SK-N-SH (cell line): ENCODE data around the gene HP1BP3. TPM values are rescaled to one million over a fixed set of nuclear protein-coding genes. Genes with fewer than 3 reads are reported as not detected.

ENCODE experiments used
- CTCF ChIA-PET: fragments of 300-600, 350-600 bp; formaldehyde crosslinking; extraction: SDS; loops from one replicate; lab custom pipeline; 2021; lab: Yijun Ruan, JAX
- POLR2A ChIA-PET: fragments of 350-600 bp; sonication (Branson Sonifier 250); formaldehyde crosslinking; extraction: SDS; loops from one replicate; lab custom pipeline; 2020; ENCODE audit warnings: antibody characterized with exemption, inconsistent platforms; lab: Yijun Ruan, JAX
- DNase-seq: peaks from one replicate; pipeline ENCODE4 v3.0.0; 2012
- H2AFZ ChIP-seq: fragments of 200-600 bp; sonication (generic); 2 replicates; pipeline ENCODE4 v1.8.1; 2016; ENCODE audit warnings: antibody characterized with exemption, mild to moderate bottlenecking, low read depth
- H3F3A ChIP-seq: fragments of 200-600 bp; sonication (generic); replicated peaks from 2 replicates; pipeline ENCODE3; 2016; ENCODE audit warnings: antibody characterized with exemption, mild to moderate bottlenecking; ENCODE audit not compliant: insufficient read depth
- H3K27ac ChIP-seq, 2 experiments: fragments of 200-500 bp in 1 of 2; fragments of 200-600 bp in 1 of 2; sonication (Bioruptor generic) in 1 of 2; sonication (generic), shearing (Covaris generic) in 1 of 2; 2 replicates each; pipeline versions ENCODE4 v1.5.1 to v1.6.1; 2014 to 2016; ENCODE audit warnings: low read depth in 2 of 2, inconsistent platforms in 1 of 2, low read length in 1 of 2, mild to moderate bottlenecking in 1 of 2, mixed read lengths in 1 of 2
- H3K27me3 ChIP-seq: fragments of 200-600 bp; sonication (generic), shearing (Covaris generic); 2 replicates; pipeline ENCODE4 v1.6.1; 2016; ENCODE audit warnings: mixed run types; ENCODE audit not compliant: insufficient read depth
- H3K36me3 ChIP-seq, 2 experiments: fragments of 200-500 bp in 1 of 2; fragments of 200-600 bp in 1 of 2; sonication (Bioruptor generic) in 1 of 2; sonication (generic) in 1 of 2; replicated peaks in 1 of 2; 2 replicates each; pipeline versions ENCODE3 to v1.5.1; 2014 to 2016; ENCODE audit warnings: low read length in 1 of 2, mild to moderate bottlenecking in 1 of 2; ENCODE audit not compliant: insufficient read depth in 2 of 2, control insufficient read depth in 1 of 2
- H3K4me1 ChIP-seq, 2 experiments: fragments of 200-500 bp in 1 of 2; fragments of 200-600 bp in 1 of 2; sonication (Bioruptor generic) in 1 of 2; sonication (generic), shearing (Covaris generic) in 1 of 2; 2 replicates each; pipeline versions ENCODE4 v1.5.1 to v1.6.1; 2014 to 2016; ENCODE audit warnings: low read depth in 1 of 2, low read length in 1 of 2, mixed run types in 1 of 2; ENCODE audit not compliant: insufficient read depth in 2 of 2, control insufficient read depth in 1 of 2
- H3K4me2 ChIP-seq: fragments of 200-600 bp; sonication (generic), shearing (Covaris generic); 2 replicates; pipeline ENCODE4 v1.6.1; 2017; ENCODE audit warnings: mixed run types
- H3K4me3 ChIP-seq, 2 experiments: fragments of 200-500 bp in 1 of 2; fragments of 200-600 bp in 1 of 2; sonication (Bioruptor generic) in 1 of 2; sonication (generic), shearing (Covaris generic) in 1 of 2; 2 replicates each; pipeline versions ENCODE4 v1.5.1 to v1.8.1; 2014 to 2016; ENCODE audit warnings: low read depth in 2 of 2, inconsistent platforms in 1 of 2, low read length in 1 of 2, mild to moderate bottlenecking in 1 of 2, mixed read lengths in 1 of 2, moderate library complexity in 1 of 2
- H3K79me2 ChIP-seq: fragments of 200-600 bp; sonication (generic); 2 replicates; pipeline ENCODE4 v1.8.1; 2017; ENCODE audit warnings: mild to moderate bottlenecking; ENCODE audit not compliant: insufficient read depth
- H3K9ac ChIP-seq: fragments of 200-600 bp; sonication (generic); 2 replicates; pipeline ENCODE4 v1.6.1; 2017; ENCODE audit warnings: mixed run types
- H3K9me2 ChIP-seq: fragments of 200-600 bp; sonication (generic); 2 replicates; pipeline ENCODE4 v1.6.1; 2017; ENCODE audit warnings: mixed run types
- H3K9me3 ChIP-seq: fragments of 200-600 bp; sonication (generic); 2 replicates; pipeline ENCODE4 v1.6.1; 2017; ENCODE audit warnings: mixed run types, mild to moderate bottlenecking, moderate library complexity
- H4K20me1 ChIP-seq: fragments of 200-600 bp; sonication (generic); 2 replicates; pipeline ENCODE4 v1.6.1; 2017; ENCODE audit warnings: mild to moderate bottlenecking, mixed run types; ENCODE audit not compliant: insufficient read depth
- CHD2 ChIP-seq: fragments of 150-350 bp; IDR thresholded peaks from 2 replicates; pipeline ENCODE4 v1.6.1; 2018; ENCODE audit warnings: low read length; ENCODE audit not compliant: partially characterized antibody
- EP300 ChIP-seq, 2 experiments: IDR thresholded peaks; 2 replicates each; pipeline versions ENCODE4 v1.4.0 to v1.6.1; 2012; ENCODE audit warnings: borderline replicate concordance in 1 of 2, low read depth in 1 of 2, low read length in 1 of 2
- EZH2phosphoT487 ChIP-seq: fragments of 200-600 bp; sonication (generic); IDR thresholded peaks from 2 replicates; pipeline ENCODE4 v1.6.1; 2017; ENCODE audit warnings: low read depth, mixed run types, mild to moderate bottlenecking, antibody characterized with exemption, moderate library complexity, borderline replicate concordance
- FOSL2 ChIP-seq: IDR thresholded peaks from 2 replicates; pipeline ENCODE4 v1.4.0; 2012; ENCODE audit warnings: low read depth, mild to moderate bottlenecking, moderate library complexity, borderline replicate concordance
- FOXJ3 ChIP-seq: sonication (generic); formaldehyde crosslinking; IDR thresholded peaks from 2 replicates; pipeline ENCODE4 v1.5.1; 2020; ENCODE audit warnings: mild to moderate bottlenecking, missing genetic modification reagents
- FOXM1 ChIP-seq: IDR thresholded peaks from 2 replicates; pipeline ENCODE4 v1.4.0; 2012; ENCODE audit warnings: low read depth, mild to moderate bottlenecking
- GABPA ChIP-seq: IDR thresholded peaks from 2 replicates; pipeline ENCODE4 v1.4.0; 2012; ENCODE audit warnings: low read depth, mild to moderate bottlenecking
- JUND ChIP-seq: IDR thresholded peaks from 2 replicates; pipeline ENCODE4 v1.4.0; 2012
- MXI1 ChIP-seq: IDR thresholded peaks from 2 replicates; pipeline ENCODE4 v1.6.1; 2012; ENCODE audit warnings: mild to moderate bottlenecking, low read depth, low read length, improper control_type of control experiment
- NFIC ChIP-seq: IDR thresholded peaks from 2 replicates; pipeline ENCODE4 v1.4.0; 2012; ENCODE audit warnings: borderline replicate concordance
- NRF1 ChIP-seq: IDR thresholded peaks from 2 replicates; pipeline ENCODE4 v1.6.1; 2012; ENCODE audit warnings: low read depth, mild to moderate bottlenecking, low read length
- POLR2AphosphoS5 ChIP-seq: IDR thresholded peaks from 2 replicates; pipeline ENCODE4 v1.6.1; 2012; ENCODE audit warnings: low read depth, low read length
- RFX5 ChIP-seq: IDR thresholded peaks from 2 replicates; pipeline ENCODE4 v1.6.1; 2012; ENCODE audit warnings: mild to moderate bottlenecking, improper control_type of control experiment, low read length
- RXRA ChIP-seq: IDR thresholded peaks from 2 replicates; pipeline ENCODE4 v1.4.0; 2012; ENCODE audit warnings: low read depth, mild to moderate bottlenecking, borderline replicate concordance
- TCF12 ChIP-seq: IDR thresholded peaks from 2 replicates; pipeline ENCODE4 v1.4.0; 2012
- TEAD4 ChIP-seq: IDR thresholded peaks from 2 replicates; pipeline ENCODE4 v1.4.0; 2012; ENCODE audit warnings: mild to moderate bottlenecking, borderline replicate concordance; ENCODE audit not compliant: insufficient read depth
- WGBS: methylation state at CpG from one replicate; pipeline ENCODE4 v1.1.6; 2017; ENCODE audit warnings: low lambda C conversion rate; 5-methylcytosine and 5-hydroxymethylcytosine counted together
- polyA plus RNA-seq, 3 experiments: library from polyadenylated mRNA; depleted of rRNA; stranded (reverse); fragments of >200 nt; gene quantifications; 2 replicates each; pipeline ENCODE4 v1.2.3, GENCODE V29; 2012
- TF ChIP-seq, protein P1 (sequence below): IDR thresholded peaks from 2 replicates; pipeline ENCODE4 v1.4.0; 2012; ENCODE audit warnings: low read depth, borderline replicate concordance
- TF ChIP-seq, protein P2 (sequence below): IDR thresholded peaks from 2 replicates; pipeline ENCODE4 v1.4.0; 2012; ENCODE audit warnings: low read depth, borderline replicate concordance
- TF ChIP-seq, protein P3 (sequence below): IDR thresholded peaks from 2 replicates; pipeline ENCODE4 v1.6.1; 2012; ENCODE audit warnings: mild to moderate bottlenecking, low read depth, low read length, moderate library complexity
- TF ChIP-seq, protein P4 (sequence below): fragments of 200-600 bp; sonication (generic); IDR thresholded peaks from 2 replicates; pipeline ENCODE4 v1.6.1; 2017; ENCODE audit warnings: antibody characterized with exemption, mild to moderate bottlenecking, moderate library complexity

HP1BP3 gene
- polyA plus RNA-seq, 1 of the 3 experiments (the other 2 are of a cell fraction), result 236 TPM

DNA sequence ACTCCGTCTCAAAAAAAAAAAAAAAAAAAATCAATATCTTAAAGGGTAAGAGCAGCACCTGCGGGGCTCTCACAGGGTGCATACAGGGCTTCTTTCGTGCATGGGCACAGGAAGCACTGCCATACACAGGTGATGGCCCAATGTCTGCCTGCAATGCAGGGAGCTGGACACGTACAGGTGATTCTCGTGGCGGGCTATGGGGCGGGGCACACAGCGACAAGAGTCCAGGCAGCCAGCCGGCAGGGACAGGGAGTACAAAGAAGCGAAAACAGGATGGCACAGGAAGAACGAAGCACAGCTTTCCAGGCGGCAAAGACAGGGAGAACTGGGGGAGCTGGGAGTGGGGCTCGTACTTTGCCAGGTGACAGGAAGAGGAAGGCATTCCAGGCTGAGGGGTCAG lies 70.9 kb downstream of the HP1BP3 start:
- DNase-seq, result no peak
- no peak overlapping the region for H3K4me2 ChIP-seq
- CTCF ChIA-PET, result interaction anchor here (1.6 to 2.2 kb wide), 2 partner anchors 16 to 501 kb away, joined by 3 to 11 read pairs; partner anchors contain the start of gene SH2D5
- TF ChIP-seq POLR2AphosphoS5 (no peak), TCF12 (no peak), EP300 (IDR thresholded peaks at IDR 0.05; ENCODE audit: borderline replicate concordance in 1 of 2, low read depth in 1 of 2, low read length in 1 of 2) (no peak), CHD2 (no peak), EZH2phosphoT487 (no peak), GABPA (no peak), FOSL2 (no peak), RFX5 (no peak), NRF1 (no peak)
- TF ChIP-seq, protein P1, sequence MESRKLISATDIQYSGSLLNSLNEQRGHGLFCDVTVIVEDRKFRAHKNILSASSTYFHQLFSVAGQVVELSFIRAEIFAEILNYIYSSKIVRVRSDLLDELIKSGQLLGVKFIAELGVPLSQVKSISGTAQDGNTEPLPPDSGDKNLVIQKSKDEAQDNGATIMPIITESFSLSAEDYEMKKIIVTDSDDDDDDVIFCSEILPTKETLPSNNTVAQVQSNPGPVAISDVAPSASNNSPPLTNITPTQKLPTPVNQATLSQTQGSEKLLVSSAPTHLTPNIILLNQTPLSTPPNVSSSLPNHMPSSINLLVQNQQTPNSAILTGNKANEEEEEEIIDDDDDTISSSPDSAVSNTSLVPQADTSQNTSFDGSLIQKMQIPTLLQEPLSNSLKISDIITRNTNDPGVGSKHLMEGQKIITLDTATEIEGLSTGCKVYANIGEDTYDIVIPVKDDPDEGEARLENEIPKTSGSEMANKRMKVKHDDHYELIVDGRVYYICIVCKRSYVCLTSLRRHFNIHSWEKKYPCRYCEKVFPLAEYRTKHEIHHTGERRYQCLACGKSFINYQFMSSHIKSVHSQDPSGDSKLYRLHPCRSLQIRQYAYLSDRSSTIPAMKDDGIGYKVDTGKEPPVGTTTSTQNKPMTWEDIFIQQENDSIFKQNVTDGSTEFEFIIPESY, result no peak
- TF ChIP-seq, protein P2, sequence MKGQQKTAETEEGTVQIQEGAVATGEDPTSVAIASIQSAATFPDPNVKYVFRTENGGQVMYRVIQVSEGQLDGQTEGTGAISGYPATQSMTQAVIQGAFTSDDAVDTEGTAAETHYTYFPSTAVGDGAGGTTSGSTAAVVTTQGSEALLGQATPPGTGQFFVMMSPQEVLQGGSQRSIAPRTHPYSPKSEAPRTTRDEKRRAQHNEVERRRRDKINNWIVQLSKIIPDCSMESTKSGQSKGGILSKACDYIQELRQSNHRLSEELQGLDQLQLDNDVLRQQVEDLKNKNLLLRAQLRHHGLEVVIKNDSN, result no peak
- WGBS, result 93% methylated on average over 13 of the region's 13 CpGs
- no peaks in the 10 kb centered on the region for H3K79me2 ChIP-seq
- POLR2A ChIA-PET, result no interaction called here
- no peak overlapping the region for H2AFZ ChIP-seq
- H4K20me1 ChIP-seq, result no peaks in the 10 kb centered on the region
- H3K4me3 ChIP-seq, result no peak overlapping the region
- no peaks in the 10 kb centered on the region for H3K9me2 ChIP-seq
- no peaks in the 10 kb centered on the region for H3K36me3 ChIP-seq
- no peaks in the 10 kb centered on the region for H3K27me3 ChIP-seq
- H3K27ac ChIP-seq, result no peak overlapping the region
- H3K4me1 ChIP-seq, result peaks cover 0 to 7% of the 10 kb centered on the region in 2 experiments; a peak in 1 of 4 replicates
- H3K9me3 ChIP-seq, result no peaks in the 10 kb centered on the region
- no peaks in the 10 kb centered on the region for H3F3A ChIP-seq
- H3K9ac ChIP-seq, result no peak overlapping the region

DNA sequence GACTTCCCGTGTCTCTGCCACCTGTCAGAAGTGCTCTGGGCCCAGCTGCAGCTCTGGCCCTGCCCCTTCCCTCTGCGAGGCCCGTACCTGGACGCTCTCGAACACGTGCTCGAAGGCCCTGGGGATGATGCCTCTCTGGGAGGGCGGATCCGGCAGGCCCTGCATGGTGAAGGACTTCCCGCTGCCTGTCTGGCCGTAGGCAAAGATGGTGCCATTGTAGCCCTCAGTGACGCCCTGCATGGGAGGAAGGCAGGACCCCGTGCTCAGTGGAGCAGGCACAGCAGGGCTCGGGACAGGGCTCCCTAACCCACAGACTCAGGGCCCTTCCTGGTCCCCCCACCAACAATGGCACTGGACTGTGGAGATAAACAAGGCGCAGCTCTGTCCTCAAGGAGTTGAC lies 71.7 kb downstream of the HP1BP3 start:
- Histone ChIP-seq H3K27me3 (no peaks in the 10 kb centered on the region), H3K4me1 (peaks cover 0 to 9% of the 10 kb centered on the region in 2 experiments; a peak in 1 of 4 replicates), H3K27ac (no peak overlapping the region), H2AFZ (no peak overlapping the region), H3K36me3 (no peaks in the 10 kb centered on the region), H3K4me3 (no peak overlapping the region), H3K9me2 (no peaks in the 10 kb centered on the region), H3K4me2 (no peak overlapping the region), H4K20me1 (no peaks in the 10 kb centered on the region), H3K9ac (no peak overlapping the region), H3K79me2 (no peaks in the 10 kb centered on the region), H3K9me3 (no peaks in the 10 kb centered on the region), H3F3A (no peaks in the 10 kb centered on the region)
- POLR2A ChIA-PET, result no interaction called here
- CTCF ChIA-PET, result interaction anchor here (0.8 kb wide), 1 partner anchor 18 kb away, joined by 4 read pairs; no protein-coding TSS in a partner anchor
- WGBS, result 94% methylated on average over 13 of the region's 15 CpGs
- no peak for DNase-seq
- TF ChIP-seq MXI1 (no peak), TCF12 (no peak), FOXJ3 (CRISPR knock-in tag) (no peak), RFX5 (no peak), JUND (no peak), CHD2 (no peak), EZH2phosphoT487 (no peak), RXRA (no peak), TEAD4 (no peak), NFIC (no peak), FOXM1 (no peak)
- TF ChIP-seq, protein P3, sequence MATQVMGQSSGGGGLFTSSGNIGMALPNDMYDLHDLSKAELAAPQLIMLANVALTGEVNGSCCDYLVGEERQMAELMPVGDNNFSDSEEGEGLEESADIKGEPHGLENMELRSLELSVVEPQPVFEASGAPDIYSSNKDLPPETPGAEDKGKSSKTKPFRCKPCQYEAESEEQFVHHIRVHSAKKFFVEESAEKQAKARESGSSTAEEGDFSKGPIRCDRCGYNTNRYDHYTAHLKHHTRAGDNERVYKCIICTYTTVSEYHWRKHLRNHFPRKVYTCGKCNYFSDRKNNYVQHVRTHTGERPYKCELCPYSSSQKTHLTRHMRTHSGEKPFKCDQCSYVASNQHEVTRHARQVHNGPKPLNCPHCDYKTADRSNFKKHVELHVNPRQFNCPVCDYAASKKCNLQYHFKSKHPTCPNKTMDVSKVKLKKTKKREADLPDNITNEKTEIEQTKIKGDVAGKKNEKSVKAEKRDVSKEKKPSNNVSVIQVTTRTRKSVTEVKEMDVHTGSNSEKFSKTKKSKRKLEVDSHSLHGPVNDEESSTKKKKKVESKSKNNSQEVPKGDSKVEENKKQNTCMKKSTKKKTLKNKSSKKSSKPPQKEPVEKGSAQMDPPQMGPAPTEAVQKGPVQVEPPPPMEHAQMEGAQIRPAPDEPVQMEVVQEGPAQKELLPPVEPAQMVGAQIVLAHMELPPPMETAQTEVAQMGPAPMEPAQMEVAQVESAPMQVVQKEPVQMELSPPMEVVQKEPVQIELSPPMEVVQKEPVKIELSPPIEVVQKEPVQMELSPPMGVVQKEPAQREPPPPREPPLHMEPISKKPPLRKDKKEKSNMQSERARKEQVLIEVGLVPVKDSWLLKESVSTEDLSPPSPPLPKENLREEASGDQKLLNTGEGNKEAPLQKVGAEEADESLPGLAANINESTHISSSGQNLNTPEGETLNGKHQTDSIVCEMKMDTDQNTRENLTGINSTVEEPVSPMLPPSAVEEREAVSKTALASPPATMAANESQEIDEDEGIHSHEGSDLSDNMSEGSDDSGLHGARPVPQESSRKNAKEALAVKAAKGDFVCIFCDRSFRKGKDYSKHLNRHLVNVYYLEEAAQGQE, result no peak
- TF ChIP-seq, protein P4, sequence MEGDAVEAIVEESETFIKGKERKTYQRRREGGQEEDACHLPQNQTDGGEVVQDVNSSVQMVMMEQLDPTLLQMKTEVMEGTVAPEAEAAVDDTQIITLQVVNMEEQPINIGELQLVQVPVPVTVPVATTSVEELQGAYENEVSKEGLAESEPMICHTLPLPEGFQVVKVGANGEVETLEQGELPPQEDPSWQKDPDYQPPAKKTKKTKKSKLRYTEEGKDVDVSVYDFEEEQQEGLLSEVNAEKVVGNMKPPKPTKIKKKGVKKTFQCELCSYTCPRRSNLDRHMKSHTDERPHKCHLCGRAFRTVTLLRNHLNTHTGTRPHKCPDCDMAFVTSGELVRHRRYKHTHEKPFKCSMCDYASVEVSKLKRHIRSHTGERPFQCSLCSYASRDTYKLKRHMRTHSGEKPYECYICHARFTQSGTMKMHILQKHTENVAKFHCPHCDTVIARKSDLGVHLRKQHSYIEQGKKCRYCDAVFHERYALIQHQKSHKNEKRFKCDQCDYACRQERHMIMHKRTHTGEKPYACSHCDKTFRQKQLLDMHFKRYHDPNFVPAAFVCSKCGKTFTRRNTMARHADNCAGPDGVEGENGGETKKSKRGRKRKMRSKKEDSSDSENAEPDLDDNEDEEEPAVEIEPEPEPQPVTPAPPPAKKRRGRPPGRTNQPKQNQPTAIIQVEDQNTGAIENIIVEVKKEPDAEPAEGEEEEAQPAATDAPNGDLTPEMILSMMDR, result no peak
